ENCODE data around the gene DUSP10.

GRCh38 chr1:221753828-221754188 lies 11.9 kb upstream of the DUSP10 start:
- TF ChIP-seq CTCF (IDR thresholded peaks at IDR 0.05) (no peak), POLR2A (IDR thresholded peaks at IDR 0.05) (no peak)

Measured in ovary (tissue), 3 donors.